OCI-LY7 (cell line): Measurements from ENCODE around the gene DGKZ.

Source experiments
- CTCF ChIP-seq: fragments of 200-600 bp; sonication (generic); conservative IDR thresholded peaks from 2 replicates; pipeline ENCODE4 v1.5.1; 2014; ENCODE audit warnings: mild to moderate bottlenecking, antibody characterized with exemption, low read length, moderate library complexity, mixed read lengths
- EZH2phosphoT487 ChIP-seq: fragments of 200-600 bp; sonication (generic); IDR thresholded peaks from 2 replicates; pipeline ENCODE4 v1.6.1; 2018; ENCODE audit warnings: low read depth, borderline replicate concordance, mild to moderate bottlenecking, mixed run types, antibody characterized with exemption, low read length, moderate library complexity, mixed read lengths

- peak; percentile 60 for TF ChIP-seq CTCF
- no peak for TF ChIP-seq EZH2phosphoT487
Measured at GRCh38 chr11:46382646-46383403, 35.6 kb downstream of the DGKZ start.
